A549 (cell line): ENCODE measurements around the gene PRSS56.
A peak's percentile ranks its signal among the peaks of the same experiment; 100 is the strongest.

Source experiments
- CEBPB ChIP-seq, 2 experiments: fragments of >200 bp in 1 of 2; sonication (Bioruptor Twin) in 1 of 2; formaldehyde crosslinking in 1 of 2; IDR thresholded peaks; 2 replicates each; pipeline ENCODE4 v1.6.1; 2012 to 2016
- CHD2 ChIP-seq: fragments of 150-350 bp; IDR thresholded peaks from 2 replicates; pipeline ENCODE4 v1.6.1; 2014; ENCODE audit warnings: low read length; ENCODE audit not compliant: partially characterized antibody
- CHD4 ChIP-seq: fragments of 200-600 bp; sonication (generic); IDR thresholded peaks from 2 replicates; pipeline ENCODE4 v1.6.1; 2016; ENCODE audit warnings: antibody characterized with exemption, mild to moderate bottlenecking, borderline replicate concordance
- CTCF ChIP-seq: fragments of >200 bp; sonication (Bioruptor Twin); formaldehyde crosslinking; IDR thresholded peaks from 3 replicates; pipeline ENCODE4 v1.5.1; 2016
- EP300 ChIP-seq, 2 experiments: fragments of >200 bp; sonication (Bioruptor Twin); formaldehyde crosslinking; IDR thresholded peaks; 2 replicates in 1 of 2; 3 replicates in 1 of 2; pipeline ENCODE4 v1.6.1; 2016 to 2017
- ESRRA ChIP-seq: fragments of 150-350 bp; IDR thresholded peaks from 2 replicates; pipeline ENCODE4 v1.6.1; 2014; ENCODE audit warnings: mild to moderate bottlenecking, low read length, borderline replicate concordance
- KDM1A ChIP-seq: fragments of 200-600 bp; sonication (generic); IDR thresholded peaks from 2 replicates; pipeline ENCODE4 v1.6.1; 2016; ENCODE audit warnings: low read depth, mild to moderate bottlenecking
- KDM5A ChIP-seq: fragments of 200-600 bp; sonication (generic); IDR thresholded peaks from 2 replicates; pipeline ENCODE4 v1.6.1; 2016; ENCODE audit warnings: antibody characterized with exemption, mild to moderate bottlenecking
- MAZ ChIP-seq: fragments of 150-350 bp; IDR thresholded peaks from 2 replicates; pipeline ENCODE4 v1.6.1; 2014; ENCODE audit warnings: antibody characterized with exemption, low read depth, low read length, borderline replicate concordance
- NPAS2 ChIP-seq: fragments of 250-450 bp; sonication (Bioruptor Pico); IDR thresholded peaks from 2 replicates; pipeline ENCODE4 v1.8.0; 2022; ENCODE audit warnings: mild to moderate bottlenecking, moderate library complexity, borderline replicate concordance
- NR3C1 ChIP-seq: fragments of >200 bp; sonication (Bioruptor Twin); formaldehyde crosslinking; IDR thresholded peaks from 3 replicates; pipeline ENCODE4 v1.6.1; 2017
- POLR2A ChIP-seq: IDR thresholded peaks from 2 replicates; pipeline ENCODE4 v1.6.1; 2012; ENCODE audit warnings: mild to moderate bottlenecking, low read length
- RCOR1 ChIP-seq: fragments of 150-350 bp; IDR thresholded peaks from 2 replicates; pipeline ENCODE4 v1.6.1; 2014; ENCODE audit warnings: antibody characterized with exemption, low read length, low read depth
- ZC3H11A ChIP-seq: fragments of 450-650 bp; IDR thresholded peaks from 2 replicates; pipeline ENCODE4 v1.6.1; 2014; ENCODE audit warnings: antibody characterized with exemption, mild to moderate bottlenecking

- TF ChIP-seq KDM1A (peak; percentile 46; the same call in 1 of the 2 replicates), CEBPB (IDR thresholded peaks at IDR 0.05) (no peak), ZC3H11A (no peak), CTCF (no peak), EP300 (IDR thresholded peaks at IDR 0.05) (no peak), CHD4 (no peak), POLR2A (no peak), NPAS2 (CRISPR knock-in tag) (no peak), KDM5A (no peak), RCOR1 (no peak), NR3C1 (no peak), MAZ (no peak), ESRRA (no peak), CHD2 (no peak)
Observed at GRCh38 chr2:232523402-232523681, 3.2 kb downstream of the PRSS56 start.
